Activated CD8-positive, alpha-beta memory T cell treated with anti-CD3 and anti-CD28 coated beads, Interleukin-2, amount 50 U/mL, for 4 hours (primary cell): Measurements from ENCODE around the gene FLT1.
A peak's percentile ranks its signal among the peaks of the same experiment; 100 is the strongest.

ENCODE experiments used
- DNase-seq: peaks from one replicate; pipeline ENCODE4 v3.0.0-alpha.2; 2020

The FLT1 gene

DNA sequence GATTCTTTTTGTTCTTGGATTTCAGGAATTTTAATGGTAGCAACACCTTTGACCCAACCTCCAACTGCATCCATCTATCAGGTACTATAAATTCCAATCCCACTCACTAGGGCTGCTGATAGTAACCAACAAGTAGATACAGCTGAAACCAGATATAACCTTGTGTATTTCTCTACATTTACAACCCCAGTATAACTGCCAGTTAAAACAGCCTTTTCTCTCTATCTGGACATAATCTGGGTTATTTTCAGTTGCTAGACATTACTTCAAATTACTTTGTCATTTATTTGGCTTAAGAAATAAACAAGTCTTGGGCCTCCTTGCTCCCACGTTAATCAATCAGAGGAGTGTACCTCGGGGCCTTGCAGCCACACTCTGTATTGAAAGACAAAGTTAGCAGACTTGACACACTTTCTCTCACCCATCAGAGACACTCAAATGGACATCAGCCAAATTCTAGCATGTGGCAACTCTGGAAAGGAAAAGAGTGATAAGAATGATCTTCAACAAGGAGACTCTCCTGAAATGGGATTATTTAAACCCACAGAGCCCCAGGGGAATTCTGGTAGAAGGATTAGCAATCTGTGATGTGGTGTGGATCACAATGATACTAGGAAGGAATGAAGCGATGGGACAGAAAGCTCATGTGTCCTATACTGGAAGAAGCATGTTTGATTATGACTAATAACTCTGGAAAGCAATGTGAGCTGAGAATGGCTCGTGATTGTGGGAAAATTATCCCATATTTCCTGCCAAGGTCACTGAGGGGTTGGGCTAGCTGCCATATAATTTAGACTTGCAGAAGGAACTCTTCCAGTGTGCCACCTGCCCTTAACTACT is 157.5 kb downstream of the FLT1 start:
- no peak for DNase-seq

DNA sequence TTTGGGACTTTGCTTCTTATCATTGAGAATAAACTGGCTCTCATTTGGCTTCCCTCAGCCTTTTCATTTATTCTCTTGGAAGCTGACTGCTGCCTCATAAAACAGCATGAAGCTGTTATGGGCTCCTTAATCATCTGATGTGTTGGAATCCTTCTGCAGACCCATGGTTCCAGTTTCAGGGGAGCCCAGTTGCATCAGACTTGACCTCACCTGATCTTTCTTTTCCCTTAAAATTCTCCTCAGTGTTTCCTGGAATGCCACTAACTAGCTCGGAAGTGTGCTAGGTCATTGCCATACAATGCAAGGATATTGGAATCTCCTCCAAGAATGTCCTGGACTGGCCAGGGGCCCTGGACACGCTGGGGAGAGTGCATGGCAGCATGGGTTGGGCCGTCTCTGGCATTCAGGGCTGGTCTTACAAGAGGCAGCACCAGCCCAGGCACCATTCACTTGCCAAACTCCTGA is 158.7 kb downstream of the FLT1 start:
- no peak for DNase-seq

DNA sequence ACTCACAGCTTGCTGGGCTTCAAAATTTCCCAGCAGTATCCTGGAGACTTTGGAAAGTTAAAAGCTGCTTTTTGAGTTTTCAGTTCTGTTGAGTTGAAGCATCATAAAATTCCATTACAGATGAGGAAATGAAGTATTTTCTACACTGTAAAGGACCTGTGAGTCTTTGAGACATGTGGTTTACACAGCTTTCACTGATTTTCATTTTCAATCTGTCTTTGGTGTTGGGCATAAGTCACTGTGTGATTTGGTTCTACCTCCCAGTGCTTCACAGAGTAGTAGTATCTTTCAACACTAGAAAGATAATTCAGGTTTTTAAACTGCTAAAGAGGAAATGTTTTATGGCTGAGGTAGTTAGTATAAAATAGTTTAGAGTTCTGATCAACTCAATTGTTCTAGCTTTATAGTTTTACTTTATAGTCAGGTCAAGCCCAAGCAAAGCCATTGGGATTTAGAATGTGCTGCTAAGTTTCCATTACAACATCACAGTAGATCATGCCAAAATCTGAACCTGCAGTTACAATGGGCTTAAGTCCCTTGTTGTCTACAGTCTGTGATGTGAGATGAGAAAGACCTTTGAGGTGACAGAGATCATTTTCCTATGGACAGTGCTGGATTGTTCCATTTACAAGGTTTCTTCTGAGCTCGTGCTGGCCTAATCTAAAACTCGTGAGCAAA is 161.6 kb downstream of the FLT1 start:
- DNase-seq = no peak

DNA sequence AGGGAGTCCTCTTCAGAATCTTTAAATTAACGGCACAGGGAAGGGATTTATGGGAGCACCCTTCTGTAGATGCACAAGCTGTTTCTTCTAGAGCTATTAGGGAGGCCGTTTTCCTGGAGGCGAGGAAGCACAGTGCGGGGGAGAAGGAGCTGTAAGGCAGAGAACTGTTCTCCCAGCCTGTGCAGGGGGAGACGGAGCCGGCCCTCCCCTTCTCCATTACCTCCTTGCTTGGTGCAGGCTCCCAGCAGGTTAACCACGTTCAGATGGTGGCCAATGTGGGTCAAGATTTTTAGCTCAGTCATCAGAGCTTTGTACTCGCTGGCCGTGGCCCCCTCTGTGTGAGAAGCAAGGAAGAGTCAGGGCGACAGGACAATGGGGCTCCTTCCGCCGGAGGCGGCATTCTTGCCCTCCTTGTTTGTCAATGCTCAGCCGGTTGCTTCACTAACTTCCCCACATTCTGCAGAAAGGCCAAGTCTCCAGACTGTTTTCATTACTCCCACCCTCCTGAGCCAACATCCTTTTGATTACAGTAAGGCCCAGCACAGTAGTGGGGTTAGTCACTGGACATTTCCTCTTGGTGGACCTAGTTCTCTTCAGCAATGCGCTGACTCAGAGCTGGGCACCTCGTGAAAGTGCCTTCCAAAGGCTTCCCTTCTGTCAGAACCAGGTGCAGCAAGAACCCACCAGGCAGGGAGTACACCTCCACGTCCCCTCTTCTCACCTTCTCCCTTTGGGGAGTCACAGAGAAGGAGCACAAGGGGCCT is 165.4 kb downstream of the FLT1 start:
- DNase-seq = no peak

DNA sequence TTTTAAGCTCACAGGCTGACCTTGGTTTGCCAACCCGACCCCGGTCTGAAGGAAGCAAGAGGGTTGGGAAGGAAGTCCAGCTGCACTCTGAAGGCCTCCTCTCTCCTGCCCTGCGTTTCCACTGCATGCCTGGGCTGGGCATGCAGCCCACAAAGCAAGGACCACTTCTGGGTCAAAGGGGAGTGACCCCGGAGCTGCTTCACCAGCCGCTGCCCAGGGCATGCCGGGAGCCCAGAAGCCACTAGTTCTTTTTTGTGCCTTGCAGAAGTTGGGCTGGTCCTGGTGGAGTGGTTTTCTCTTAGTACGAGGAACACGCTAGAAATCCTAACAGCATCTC is 166.7 kb downstream of the FLT1 start:
- DNase-seq = no peak

DNA sequence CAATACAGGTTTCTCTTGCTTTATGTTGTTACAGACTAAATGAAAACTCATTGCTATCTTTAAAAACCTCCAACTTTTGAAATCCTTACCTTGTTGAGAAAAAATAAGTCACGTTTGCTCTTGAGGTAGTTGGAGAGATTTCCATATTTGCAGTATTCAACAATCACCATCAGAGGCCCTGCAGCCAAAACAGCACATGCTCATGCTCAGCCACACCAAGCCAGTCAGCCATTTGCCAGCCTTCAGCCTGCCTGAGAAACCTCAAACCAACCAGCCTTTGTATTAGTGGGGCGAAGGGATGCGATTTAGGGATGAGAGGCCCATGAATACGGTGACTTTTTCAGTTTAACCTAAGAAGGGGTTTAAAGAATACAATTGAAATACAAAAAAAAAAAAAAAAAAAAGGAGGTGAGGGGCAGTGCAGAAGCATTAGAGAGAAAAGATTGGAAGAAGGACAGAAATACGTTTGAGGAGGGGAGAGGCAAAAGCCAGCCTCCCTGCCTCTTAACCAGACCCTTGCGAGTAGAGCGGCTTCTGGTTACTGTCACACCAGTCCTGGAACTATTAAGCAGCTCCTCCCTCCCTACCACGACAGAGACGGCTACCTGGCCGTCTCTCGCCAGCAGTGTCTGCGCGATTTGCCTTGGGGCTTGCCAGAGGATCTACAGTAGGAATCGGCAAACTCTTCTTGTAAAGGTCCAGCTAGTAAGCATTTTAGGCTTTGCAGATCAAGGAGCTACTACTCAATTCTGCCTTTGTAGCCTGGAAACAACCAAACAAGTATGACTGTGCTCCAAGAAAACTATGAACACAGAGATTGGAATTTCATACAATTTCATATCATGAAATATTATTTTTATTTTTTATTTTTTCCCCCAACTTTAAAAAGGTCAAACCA is 167.3 kb downstream of the FLT1 start:
- no peak for DNase-seq

DNA sequence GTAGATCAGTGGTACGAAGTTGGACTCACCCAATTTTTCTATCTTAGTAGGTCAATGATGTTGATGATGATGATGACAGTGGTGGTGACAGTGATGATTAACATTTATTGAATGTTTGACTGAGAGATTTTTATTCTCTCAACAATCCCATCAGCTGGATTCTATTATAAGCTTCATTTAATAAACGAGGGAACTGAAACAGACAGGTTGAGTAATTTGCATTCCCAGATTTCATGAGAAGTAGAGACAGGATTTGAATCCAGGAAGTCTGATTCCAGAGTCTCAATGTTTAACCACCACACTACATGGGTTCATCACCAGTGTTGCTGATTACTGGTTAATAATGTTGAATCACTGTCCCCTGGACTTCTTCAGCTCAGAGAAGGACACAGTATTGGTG is 168.9 kb downstream of the FLT1 start:
- no peak for DNase-seq

DNA sequence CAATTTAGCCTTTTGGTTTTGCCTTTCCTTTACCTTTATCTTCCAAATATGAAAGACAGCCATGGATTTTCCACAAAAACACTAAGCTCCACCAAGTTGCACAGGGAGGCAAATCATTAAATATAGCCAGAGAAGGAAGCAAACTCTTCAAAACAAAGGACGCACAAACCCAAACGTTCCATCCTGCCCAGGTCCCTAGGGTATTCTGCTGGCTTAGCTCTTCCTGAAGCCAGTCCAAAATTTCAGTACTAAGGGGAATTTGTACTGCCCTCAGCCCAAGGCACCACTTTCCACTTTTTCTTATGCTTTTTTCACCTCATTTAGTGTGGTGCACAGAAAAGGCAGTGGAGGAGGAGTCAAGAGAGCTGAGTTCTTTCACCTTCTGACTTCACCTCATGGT is 169.9 kb downstream of the FLT1 start:
- DNase-seq = no peak

DNA sequence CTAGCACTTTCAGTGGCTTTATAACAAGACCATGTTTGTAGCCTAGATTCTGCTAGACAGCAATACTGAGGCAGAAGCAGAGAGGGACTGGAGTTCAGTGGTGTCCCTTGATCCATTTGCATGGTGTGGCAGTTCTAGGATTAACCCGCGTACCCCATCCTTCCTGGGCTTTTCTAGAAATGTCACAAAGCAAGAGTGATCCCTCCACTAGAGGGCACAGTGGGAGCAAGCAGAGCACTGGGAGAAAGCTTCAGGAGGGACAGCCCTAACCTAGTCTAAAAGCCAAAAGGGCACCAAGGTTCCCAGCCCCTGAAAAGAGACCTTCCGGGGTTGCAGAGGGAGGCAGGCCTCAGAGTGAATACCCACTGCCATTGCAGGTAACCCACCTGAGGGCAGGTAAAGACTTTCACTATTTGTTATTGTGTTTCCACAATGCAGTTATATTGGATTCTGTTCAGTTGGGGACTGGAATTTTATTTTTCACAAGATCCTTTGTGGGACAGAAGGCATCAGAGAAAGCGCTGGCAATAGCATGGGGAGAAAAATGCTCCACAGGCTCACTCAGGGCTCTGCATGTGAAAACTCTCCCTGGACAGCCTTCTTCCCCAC is 170.6 kb downstream of the FLT1 start:
- DNase-seq = peak; percentile 42

DNA sequence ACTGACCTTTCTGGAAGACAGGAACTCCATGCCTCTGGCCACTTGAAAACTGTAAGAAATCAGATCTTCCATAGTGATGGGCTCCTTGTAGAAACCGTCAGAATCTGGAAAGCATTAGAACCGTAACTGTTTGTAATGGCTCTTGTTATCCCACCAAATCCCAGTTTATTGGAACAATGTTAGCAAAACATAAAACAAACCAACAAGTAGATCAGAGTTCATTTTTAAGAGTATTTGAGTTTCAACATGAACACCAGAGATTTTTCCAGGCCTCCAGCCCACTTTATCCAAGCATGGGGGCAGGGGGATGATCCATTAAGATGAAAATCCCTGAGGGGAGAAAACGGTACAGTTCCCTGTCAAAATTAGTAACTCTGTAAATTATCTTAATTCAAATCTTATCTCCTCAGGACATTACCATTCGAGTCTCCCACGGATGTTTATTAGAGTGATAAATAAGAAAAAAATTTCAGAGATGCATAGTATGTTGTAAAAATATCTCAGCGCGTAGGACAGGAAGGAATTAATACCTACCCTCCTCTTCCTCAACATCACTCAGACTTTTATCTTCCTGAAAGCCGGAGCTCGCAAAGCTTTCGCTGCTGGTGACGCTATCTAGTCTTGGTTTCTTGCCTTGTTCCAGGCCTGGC is 172.5 kb downstream of the FLT1 start:
- DNase-seq = no peak

DNA sequence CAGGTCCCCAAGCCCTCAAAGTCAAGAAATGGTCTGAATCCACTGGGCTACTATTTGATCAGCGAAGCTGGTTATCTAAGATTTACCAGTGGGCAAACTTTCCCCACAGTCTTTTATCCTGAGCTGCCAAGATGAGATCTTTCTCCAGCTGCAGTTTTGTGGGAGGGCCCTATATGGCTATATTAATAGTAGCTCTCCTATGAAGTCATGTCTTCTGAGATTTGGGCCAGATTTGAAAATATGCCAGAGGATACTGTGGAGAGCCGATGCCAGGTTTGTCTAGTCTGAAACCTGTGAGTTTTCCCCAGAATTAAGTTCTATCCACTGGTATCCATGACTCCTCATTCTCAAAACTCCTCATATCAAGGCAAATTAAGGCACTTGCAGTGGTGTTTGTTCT is 173.2 kb downstream of the FLT1 start:
- no peak for DNase-seq

DNA sequence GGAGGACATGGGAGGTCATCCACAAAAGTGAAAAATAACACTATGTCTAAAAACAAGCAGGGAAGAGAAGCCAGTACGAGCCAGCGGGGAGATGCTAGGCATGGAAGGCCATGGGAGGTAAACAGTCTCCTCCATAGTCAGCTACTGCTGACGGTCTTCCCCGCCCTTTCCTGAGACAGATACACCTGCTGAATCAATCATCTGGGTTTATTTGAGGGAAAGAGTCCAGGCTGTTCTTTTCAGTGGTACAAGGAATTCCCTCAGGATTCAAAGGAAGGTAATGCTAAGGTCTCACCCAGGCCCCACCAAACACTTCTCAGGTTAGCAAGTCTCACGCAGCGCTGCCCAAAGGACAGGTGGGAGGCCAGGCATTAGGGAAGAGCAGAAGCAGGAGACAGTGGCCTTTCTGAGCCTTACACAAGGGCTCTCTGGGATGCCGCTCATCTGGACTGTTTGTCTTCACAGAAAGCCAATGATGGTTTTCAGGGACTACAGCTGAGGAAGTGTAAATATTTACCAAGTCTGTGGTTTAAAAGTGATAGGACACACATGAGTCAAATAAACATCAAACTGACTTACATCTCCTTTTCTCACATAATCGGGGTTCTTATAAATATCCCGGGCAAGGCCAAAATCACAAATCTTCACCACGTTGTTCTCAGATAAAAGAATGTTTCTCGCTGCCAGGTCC is 173.9 kb downstream of the FLT1 start:
- DNase-seq = no peak

DNA sequence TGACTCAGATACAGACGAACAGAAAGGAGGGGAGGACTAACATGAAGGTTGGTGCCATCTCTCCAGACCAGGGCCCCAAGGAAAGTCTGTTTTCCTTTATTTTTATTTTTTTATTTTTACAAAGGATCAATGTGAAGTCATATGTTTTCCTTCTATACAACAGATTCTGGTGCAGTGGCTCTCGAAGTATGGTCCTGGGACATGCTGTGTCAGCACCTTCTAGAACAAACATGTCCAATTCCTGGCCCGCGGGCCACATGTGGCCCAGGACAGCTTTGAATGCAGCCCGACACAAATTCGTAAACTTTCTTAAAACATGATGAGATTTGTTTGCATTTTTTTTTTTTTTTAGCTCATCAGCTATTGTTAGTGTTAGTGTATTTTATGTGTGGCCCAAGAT is 174.7 kb downstream of the FLT1 start:
- no peak for DNase-seq

DNA sequence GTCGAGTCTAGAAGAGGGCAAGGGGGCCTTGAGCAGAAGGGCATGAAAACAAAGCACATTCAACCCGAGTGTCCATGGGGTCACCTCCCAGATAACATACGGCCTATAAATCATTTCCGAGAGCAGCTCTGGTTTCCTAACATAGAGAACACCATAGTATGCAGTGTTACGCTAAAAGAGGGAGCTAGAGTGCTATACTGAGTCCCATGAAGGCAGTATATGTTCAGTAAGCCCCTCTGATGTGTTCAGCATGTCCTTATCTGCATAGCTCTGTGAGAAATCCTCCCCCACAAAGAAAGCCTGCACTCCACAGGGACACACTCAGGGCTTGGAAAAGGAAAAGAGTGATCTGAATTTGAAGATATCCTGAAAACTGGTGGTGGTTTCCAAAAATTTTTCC is 175.4 kb downstream of the FLT1 start:
- DNase-seq = no peak

DNA sequence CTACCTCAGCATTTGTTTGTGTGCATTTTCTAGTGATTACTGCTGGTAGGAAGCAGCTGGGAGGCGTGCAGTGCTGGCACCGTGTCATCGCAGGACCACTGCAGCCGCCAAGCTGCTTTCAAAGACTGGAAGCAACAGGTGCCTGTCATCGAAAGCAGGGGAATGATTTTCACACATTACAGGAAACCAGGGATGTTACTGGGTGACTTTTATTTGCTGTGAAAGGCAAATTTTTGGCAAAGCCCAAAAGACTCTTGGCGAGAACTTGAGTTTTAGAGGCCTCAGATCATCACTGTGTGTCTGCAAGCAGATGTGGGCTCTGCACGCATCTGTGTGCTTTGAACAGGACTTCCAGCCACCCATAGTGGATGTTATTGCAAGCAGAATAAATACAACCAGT is 176.4 kb downstream of the FLT1 start:
- DNase-seq = no peak

DNA sequence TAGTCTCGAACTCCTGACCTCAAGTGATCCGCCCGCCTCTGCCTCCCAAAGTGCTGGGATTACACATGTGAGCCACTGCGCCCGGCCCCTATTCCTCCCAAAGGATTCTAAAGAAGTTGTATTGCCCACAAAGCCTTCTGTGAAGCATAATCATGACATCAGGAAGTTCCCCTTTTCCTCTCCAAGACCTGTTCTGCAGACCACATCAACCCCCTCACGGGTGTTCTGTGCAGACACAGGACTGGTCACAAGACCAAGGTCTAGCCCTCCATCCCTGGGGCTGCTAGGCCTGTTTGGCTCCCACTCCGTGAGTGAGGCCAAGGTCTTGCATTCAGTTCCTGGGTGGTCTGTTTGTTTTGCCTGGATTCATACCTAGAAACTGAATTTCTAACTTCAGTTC is 178.1 kb downstream of the FLT1 start:
- DNase-seq = no peak

DNA sequence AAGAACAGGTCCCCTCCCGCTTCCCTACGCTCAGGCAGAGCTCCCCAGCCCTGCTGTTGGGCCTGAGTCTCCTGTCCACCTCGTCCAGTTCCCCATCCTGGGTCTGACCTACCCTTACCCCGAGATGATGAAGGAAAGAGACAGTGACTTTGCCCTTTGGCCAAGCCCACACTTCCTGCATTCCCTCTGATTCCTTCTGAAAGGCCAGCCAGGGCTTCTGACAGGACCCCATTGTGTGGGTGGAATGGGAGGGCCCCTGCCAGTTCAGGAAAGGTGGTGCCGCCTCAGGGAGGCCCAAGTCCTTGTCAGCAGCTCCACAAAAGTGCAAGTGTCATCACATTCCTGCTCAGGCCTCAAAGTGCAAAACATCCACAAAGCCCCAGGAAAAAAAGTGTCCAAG is 178.8 kb downstream of the FLT1 start:
- DNase-seq = no peak

DNA sequence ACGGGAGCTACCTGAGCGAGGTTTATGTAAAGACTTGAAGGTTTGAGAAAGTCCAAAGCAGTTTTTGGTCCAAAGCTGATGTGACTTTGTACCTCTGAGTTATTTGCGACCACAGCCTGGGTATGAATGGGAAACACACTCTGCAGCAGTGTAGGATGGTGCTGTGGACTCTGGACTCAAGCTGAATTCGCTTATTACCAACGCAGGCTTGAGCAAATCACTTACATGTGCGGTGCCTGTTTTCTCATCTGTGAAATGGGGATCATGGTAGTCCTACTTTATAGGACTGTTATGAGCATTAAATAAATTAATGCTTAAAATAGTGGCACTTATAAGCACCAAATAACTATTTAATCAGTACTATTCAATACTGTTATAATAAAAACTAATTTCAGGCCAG is 180.0 kb downstream of the FLT1 start:
- DNase-seq = no peak

DNA sequence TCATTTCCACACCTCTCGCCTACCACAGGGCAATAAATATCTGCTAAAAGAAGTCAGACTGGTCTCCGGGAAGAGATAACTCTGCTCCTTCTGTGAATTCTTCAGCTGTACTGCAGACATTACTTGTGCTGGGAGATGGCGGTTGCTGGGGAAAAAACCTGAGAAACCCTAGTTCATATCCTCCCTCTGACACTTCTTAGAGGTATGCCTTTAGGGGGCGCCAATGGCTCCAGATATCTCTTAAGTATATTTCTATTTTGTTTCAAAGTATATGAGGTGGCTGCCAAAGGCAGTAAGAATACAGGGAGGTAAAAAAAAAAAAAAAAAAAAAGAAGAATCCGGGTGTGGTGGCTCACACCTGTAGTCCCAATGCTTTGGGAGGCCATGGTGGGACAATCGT is 181.3 kb downstream of the FLT1 start:
- DNase-seq = no peak

DNA sequence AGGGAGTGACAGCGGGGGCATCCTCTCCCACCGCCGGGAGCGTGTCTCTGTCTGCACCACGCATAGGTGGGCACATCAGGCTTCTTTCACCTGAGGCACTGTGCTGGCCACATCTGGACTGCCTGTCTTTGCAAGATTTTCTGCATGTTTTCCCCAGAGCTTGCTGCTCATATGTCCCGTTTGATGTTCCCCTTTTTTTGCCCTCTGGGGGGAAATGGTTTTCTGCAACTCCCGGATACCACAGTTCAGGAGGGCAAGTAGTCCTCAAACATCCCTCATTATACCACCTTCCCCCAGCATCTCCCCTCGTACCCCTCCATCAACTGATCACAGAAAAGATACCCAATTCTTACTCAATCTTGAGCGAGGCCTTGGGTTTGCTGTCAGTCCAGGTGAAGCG is 188.6 kb downstream of the FLT1 start:
- no peak for DNase-seq

DNA sequence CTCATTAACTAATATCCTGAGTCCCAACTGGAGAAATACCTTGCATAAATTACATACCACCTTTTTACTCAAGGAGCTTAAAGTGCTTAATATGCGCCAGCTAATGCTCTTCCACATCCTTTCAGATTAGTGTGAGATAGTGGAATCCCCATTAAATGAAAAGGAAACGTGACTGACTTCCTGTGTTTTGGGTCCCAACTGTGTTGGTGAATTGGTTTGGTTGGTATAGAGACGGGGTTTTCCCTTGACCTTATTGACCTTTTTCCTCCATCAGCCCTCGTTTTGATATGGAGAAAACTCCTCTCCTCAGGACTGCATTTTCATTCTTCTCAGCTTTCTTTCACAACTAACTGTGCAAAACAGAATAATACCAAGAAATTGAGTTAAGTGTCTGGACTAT is 193.1 kb downstream of the FLT1 start:
- no peak for DNase-seq
